ENCODE results near the gene EPHA2.

GRCh38 chr1:16143005-16143565 lies 12.8 kb downstream of the EPHA2 start:
- TF ChIP-seq, protein P1, sequence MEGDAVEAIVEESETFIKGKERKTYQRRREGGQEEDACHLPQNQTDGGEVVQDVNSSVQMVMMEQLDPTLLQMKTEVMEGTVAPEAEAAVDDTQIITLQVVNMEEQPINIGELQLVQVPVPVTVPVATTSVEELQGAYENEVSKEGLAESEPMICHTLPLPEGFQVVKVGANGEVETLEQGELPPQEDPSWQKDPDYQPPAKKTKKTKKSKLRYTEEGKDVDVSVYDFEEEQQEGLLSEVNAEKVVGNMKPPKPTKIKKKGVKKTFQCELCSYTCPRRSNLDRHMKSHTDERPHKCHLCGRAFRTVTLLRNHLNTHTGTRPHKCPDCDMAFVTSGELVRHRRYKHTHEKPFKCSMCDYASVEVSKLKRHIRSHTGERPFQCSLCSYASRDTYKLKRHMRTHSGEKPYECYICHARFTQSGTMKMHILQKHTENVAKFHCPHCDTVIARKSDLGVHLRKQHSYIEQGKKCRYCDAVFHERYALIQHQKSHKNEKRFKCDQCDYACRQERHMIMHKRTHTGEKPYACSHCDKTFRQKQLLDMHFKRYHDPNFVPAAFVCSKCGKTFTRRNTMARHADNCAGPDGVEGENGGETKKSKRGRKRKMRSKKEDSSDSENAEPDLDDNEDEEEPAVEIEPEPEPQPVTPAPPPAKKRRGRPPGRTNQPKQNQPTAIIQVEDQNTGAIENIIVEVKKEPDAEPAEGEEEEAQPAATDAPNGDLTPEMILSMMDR (IDR thresholded peaks at IDR 0.05), result no peak
- TF ChIP-seq POLR2A (IDR thresholded peaks at IDR 0.05), result no peak
- TF ChIP-seq POLR2AphosphoS5 (IDR thresholded peaks at IDR 0.05; ENCODE audit: insufficient read depth in 1 of 2, low read depth in 1 of 2), result no peak
